HG03060 (cell line): ENCODE measurements around the gene PDGFA.
"Not testable (repeated sequence)": the region's sequence is repeated elsewhere in the genome, so short reads cannot be mapped to it uniquely, and the experiment has no call there.

Experiments used
- ATAC-seq: cut with Tn5 transposase; IDR thresholded peaks from one replicate; pipeline ENCODE4 v1.9.1; 2021; ENCODE audit warnings: low read depth, moderate number of reproducible peaks; ENCODE audit not compliant: unreplicated experiment

PDGFA gene

GRCh38 chr7:552868-553635, 33.4 kb upstream of the PDGFA start:
- no peak for ATAC-seq

DNA sequence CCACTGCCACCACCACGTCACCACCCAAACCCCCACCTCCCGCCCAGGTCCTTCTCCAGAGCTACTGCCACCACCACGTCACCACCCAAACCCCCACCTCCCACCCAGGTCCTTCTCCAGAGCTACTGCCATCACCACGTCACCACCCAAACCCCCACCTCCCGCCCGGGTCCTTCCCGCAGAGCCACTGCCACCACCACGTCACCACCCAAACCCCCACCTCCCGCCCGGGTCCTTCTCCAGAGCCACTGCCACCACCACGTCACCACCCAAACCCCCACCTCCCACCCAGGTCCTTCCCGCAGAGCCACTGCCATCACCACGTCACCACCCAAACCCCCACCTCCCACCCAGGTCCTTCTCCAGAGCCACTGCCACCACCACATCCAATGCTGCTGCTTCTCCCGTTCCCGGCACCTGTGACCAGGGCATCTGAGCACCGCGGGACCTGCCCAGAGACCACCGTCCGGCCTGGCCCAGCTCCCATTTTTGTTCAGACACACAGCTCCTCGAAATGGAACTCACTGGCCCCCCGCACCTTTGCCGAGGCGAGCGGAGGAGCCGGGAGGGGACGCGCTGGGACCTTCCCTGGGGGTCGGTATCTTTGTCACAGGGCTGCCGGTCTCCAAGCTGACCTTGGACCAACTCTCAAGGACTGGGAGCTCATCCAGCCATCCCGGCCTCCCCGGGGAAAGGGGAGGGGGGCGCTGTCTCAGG, 32.7 kb upstream of the PDGFA start:
- ATAC-seq, result not testable (repeated sequence)

DNA sequence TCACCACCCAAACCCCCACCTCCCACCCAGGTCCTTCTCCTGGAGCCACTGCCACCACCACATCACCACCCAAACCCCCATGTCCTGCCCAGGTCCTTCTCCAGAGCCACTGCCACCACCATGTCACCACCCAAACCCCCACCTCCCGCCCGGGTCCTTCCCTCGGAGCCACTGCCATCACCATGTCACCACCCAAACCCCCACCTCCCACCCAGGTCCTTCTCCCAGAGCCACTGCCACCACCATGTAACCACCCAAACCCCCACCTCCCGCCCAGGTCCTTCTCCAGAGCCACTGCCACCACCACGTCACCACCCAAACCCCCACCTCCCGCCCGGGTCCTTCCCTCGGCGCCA, 31.9 kb upstream of the PDGFA start:
- not testable (repeated sequence) for ATAC-seq

DNA sequence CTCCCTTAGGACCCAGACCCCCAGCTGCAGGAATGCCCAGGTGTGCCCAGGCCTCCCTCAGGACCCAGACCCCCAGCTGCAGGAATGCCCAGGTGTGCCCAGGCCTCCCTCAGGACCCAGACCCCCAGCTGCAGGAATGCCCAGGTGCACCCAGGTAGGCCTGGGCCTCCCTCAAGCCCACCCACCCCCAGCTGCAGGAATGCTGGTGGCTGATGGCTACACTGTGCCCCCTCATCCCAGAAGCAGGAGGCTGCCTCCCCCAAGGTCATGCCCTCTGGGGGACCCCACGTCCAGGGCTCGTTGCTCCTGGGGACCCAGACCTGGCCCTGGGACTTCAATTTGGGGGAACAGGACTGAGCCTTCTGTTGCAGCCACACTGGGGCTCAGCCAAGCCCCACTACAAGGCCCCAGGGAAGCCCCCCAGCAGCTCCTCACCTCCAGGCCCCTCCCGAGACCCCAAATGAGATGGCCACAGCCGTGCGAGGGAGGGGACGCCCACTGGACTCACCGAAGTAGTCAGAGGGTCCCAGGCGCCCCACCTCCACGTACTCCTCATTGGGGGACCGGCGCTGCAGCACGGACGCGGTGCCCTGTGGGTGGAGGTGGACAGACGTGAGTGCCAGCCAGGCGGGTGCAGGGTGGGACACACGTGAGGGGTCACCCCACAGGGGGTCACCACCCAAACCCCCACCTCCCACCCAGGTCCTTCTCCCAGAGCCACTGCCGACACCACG, 31.4 kb upstream of the PDGFA start:
- ATAC-seq, result no peak

DNA sequence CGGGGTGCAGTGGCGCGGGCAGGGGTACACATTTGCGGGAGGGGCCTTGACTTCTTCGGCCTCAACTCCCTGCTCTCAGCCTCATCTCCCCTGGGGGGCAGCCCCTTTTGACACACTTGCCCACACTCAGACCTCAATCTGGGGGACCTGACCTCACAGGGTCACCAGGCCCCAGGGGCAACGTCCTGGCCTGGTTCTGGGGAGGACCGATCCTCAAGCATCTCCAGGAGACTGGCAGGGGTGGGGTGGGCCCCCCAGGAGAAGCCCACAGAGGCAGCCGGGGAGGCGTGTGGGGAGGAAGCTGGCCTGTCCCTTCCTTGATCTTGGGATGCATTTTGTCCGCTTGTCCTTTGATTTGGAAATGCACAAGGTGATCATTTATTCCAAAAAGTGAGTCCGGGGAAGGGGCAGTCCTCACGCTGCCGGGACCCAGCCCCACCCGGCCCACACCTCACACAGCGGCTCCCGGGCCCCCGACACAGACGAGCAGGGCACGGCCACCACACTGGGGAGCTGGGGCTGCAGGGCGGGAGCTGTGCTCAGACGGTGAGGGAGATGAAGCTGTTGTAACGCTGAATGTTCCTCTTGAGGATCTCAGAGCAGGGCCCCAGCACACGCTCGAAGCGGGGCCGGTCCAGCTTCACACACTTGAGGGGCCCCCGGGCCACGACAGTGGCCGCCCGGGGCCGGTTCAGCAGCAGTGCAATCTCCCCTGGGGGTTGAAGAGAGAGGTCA, 30.4 kb upstream of the PDGFA start:
- no peak for ATAC-seq

DNA sequence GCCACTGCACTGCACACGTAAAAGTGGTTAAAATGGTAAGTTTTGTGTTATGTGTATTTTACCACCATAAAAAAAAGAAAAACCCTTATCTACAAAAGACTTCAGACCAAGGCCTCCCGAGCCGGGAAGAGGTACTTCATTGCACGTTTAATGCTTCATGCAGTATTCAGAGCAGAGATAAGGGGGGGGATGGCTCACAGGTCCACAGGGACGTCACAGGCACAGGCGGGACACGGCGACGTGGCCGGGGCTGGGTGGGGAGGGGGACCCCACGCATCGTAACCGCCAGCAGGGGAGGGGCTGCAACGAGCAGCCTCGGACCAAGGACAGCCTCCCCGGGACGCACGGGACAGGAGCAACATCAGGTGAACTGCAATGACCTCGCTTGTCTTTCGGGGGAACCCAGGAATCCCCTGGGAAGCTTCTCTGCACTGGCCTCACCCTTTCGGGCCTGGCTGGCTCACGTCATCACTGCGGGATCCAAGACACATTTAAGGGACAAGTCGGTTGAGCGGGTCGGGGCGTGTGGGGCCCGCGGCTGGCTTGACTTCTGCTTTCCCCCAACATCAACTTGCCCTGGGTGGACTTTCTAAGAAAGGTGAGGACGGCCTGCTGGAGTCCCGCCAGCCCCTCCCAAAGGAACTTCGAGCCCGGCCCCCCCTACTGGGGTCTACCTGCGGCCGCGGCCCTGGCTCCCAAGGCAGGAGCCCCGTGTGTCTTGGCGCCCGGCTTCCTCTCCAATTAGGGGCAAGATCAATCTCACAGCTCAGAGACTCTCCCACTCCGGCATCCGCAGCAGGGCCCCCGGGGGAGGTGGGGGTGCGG, 29.6 kb upstream of the PDGFA start:
- ATAC-seq, result no peak

GRCh38 chr7:548401-548800, 28.8 kb upstream of the PDGFA start:
- no peak for ATAC-seq

- no peak for ATAC-seq
These were observed 25.8 kb upstream of the PDGFA start for GRCh38 chr7:545470-545869.

GRCh38 chr7:544338-545221, 24.9 kb upstream of the PDGFA start:
- no peak for ATAC-seq

DNA sequence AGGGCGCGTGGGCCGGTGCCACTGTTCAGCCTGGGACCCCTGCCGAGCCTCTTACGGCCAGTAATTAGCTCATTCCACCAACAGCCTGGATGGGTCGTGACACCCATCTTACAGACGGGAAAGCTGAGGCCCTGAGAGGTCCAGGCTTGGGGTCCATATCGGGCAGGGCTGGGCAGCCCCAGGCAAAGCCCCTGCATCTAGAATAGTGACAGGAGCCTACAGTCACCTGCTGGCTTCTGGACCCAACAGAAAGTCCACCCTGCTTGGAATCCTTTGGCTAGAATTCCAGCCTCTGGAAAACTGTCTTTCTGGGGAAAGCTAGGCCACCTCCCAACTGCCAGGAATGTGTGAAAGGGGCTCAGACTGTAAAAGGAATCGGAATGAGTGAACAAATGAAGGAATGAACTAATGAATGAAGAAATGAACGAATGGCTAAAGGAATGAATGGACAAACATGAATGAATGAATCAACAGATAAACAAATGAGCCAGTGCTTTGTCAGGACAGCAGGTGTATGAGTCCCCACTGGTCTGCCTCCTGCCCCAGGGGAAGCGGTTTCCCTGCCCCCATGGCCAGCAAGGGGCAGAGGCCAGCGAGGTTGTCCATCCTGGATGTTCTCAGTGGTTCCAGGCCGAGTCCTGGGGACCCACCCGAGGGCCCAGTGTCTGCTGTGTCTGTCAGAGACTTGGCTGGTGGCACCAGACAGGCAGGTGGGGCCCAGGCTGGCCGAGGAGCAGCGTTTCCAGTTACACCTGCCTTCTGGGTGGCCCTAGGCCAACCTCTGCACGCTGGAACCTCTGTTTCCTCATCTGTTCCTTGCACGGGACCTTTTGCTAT, 24.1 kb upstream of the PDGFA start:
- no peak for ATAC-seq

DNA sequence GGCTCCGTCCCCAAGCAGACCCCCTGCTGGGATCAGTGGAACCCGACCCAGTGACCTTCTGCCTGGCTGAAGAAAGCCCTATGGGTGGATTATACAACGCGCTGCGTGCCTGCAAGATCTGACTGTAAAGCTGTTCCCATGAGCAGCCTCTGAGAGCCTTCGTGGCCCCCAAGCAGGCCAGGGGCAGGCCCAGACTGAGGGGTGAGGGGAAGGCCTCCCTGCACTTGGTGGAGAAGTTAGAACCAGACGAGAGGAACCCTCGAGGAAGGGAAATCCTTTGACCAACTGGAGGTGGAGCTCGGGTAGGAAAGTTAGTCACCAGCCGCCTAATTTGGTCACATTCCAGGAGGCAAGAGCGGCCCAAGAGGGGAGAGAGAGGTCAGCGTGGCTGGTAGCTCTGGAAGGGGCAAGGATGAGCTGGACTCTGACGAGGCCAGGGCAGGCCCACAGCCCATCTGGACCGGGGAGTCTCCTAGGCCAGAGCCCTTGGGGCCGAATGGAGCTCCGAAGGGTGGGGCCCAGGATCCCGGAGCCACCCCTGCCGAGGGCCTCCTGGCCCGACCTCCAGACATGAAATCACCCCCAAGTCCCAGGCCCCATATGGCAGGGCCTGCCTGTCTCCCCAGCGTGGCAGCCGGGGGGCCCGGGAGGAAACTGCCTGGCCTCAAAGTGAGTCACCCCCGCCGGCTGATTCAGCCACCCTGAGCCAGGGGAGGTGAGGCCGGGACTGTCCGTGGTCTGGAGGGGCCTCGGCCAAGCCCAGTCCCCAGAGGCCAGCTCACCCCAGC, 23.3 kb upstream of the PDGFA start:
- no peak for ATAC-seq

- no peak for ATAC-seq
These were observed 22.6 kb upstream of the PDGFA start for GRCh38 chr7:542131-542712.

GRCh38 chr7:541661-542060, 22.0 kb upstream of the PDGFA start:
- no peak for ATAC-seq

- ATAC-seq, result no peak
These were observed 21.4 kb upstream of the PDGFA start for GRCh38 chr7:540997-541396.

DNA sequence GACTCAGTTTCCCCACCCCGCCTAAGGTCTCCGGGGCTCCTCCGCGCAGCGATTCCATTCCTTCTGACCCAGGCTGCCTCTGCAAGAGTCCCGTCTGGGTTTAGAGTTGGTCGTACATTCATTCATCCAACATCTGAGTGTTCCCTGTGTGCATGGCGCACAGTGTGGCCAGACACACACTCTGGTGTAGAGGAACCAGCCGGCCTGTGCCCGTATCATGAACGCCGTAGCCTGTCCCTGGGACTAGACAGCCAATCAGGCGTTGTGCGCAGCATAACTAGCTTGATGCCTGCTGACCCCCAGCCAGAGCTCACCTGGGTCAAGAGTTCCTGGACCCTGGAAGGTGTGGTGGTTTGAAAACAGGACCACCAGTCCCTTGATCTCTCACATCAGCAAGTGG, 20.9 kb upstream of the PDGFA start:
- no peak for ATAC-seq

- ATAC-seq, result no peak
These were observed 20.2 kb upstream of the PDGFA start for GRCh38 chr7:539731-540411.
